Activated CD4-positive, alpha-beta T cell treated with anti-CD3 and anti-CD28 coated beads for 1 hour (primary cell): Measurements from ENCODE around the gene MOB2.

Experiments used
- DNase-seq: peaks from one replicate; pipeline ENCODE4 v3.0.0-alpha.2; 2020

Gene MOB2

GRCh38 chr11:1454576-1454975 is 32.0 kb downstream of the MOB2 start:
- no peak for DNase-seq

GRCh38 chr11:1453611-1454034 is 33.0 kb downstream of the MOB2 start:
- DNase-seq: no peak

- no peak for DNase-seq
Measured at GRCh38 chr11:1452744-1453143, 33.8 kb downstream of the MOB2 start.

GRCh38 chr11:1451781-1452470 is 34.7 kb downstream of the MOB2 start:
- no peak for DNase-seq

GRCh38 chr11:1450949-1451710 is 35.4 kb downstream of the MOB2 start:
- DNase-seq: no peak

- DNase-seq: no peak
Measured at GRCh38 chr11:1450344-1450875, 36.2 kb downstream of the MOB2 start.

- DNase-seq: no peak
Measured at GRCh38 chr11:1449490-1450243, 36.9 kb downstream of the MOB2 start.

- no peak for DNase-seq
Measured at GRCh38 chr11:1448882-1449281, 37.7 kb downstream of the MOB2 start.

- DNase-seq: no peak
Measured at GRCh38 chr11:1447845-1448825, 38.4 kb downstream of the MOB2 start.

GRCh38 chr11:1446623-1447022 is 40.0 kb downstream of the MOB2 start:
- DNase-seq: no peak

- no peak for DNase-seq
Measured at GRCh38 chr11:1445741-1446445, 40.7 kb downstream of the MOB2 start.

- DNase-seq: no peak
Measured at GRCh38 chr11:1444823-1445422, 41.7 kb downstream of the MOB2 start.

- DNase-seq: no peak
Measured at GRCh38 chr11:1444321-1444720, 42.3 kb downstream of the MOB2 start.

- DNase-seq: no peak
Measured at GRCh38 chr11:1443737-1444136, 42.8 kb downstream of the MOB2 start.

- no peak for DNase-seq
Measured at GRCh38 chr11:1442807-1443366, 43.7 kb downstream of the MOB2 start.

- no peak for DNase-seq
Measured at GRCh38 chr11:1442163-1442562, 44.4 kb downstream of the MOB2 start.

- no peak for DNase-seq
Measured at GRCh38 chr11:1440496-1440895, 46.1 kb downstream of the MOB2 start.

- no peak for DNase-seq
Measured at GRCh38 chr11:1440066-1440465, 46.5 kb downstream of the MOB2 start.

GRCh38 chr11:1439341-1439740 is 47.2 kb downstream of the MOB2 start:
- no peak for DNase-seq

GRCh38 chr11:1438967-1439330 is 47.6 kb downstream of the MOB2 start:
- no peak for DNase-seq
